ENCODE data around the gene GNB1.
A peak's percentile ranks its signal among the peaks of the same experiment; 100 is the strongest.

The GNB1 gene

GRCh38 chr1:1893997-1894353 lies 3.1 kb upstream of the GNB1 start:
- no peak for TF ChIP-seq CTCF (IDR thresholded peaks at IDR 0.05; ENCODE audit: borderline replicate concordance, control extremely low read depth, extremely low read depth, insufficient read depth, missing control alignments)
- in situ Hi-C loops (cut with MboI; ENCODE audit: low sequenced_read_pairs, unreplicated experiment), result no loop called here
- DNase-seq (ENCODE audit: low spot score), result no peak

DNA sequence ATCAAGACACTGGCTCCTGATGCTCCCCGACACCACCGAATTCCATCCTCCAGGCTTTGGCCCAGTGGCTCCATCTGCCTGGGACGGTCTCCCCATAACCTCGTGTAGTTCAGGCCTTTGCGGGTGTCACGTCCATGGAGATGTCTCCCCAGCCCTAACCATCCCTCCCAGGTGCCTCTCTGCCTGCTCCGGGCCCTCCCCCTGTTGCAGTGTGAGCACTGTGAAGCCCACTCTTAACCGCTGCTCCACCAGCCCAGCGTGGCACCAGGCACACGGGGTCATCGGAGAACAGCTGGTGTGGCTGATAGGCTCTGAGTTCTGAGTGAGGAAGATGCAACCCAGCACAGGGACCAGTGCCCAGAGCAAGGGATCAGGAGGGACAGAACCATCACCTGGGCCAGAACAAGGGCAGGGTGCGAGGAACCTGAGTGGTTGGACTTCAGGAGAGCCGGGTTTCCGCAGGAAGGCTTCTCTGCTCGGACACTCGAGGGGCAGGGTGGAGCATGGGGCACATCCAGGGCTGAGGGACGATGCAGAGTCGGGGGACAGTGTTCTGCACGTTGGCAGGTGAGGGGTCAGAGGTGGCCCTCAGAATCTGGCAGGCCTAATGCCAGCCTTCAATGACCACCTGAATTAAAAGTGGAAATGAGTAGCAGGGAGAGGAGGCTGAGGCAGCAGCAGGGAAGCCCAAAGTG lies 2.6 kb upstream of the GNB1 start:
- no peak for TF ChIP-seq CTCF (IDR thresholded peaks at IDR 0.05; ENCODE audit: borderline replicate concordance, control extremely low read depth, extremely low read depth, insufficient read depth, missing control alignments)
- in situ Hi-C loops (cut with MboI; ENCODE audit: low sequenced_read_pairs, unreplicated experiment), result no loop called here
- no peak for DNase-seq (ENCODE audit: low spot score)

DNA sequence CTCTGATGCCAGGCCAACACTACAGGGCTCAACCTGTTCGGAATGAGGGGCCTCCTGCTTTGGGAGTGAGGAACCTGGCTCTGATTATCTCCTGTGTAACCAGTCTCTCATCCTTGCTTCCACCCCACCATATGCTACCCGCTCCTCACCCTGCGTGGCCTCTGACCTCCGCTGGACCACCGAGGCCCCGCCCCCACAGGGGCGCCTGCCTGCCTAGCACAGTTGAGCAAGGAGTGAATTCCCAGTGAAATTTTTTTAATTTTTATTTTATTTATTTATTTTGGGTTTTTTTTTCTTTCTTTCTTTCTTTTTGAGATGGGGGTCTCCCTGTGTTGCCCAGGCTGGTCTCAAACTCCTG lies 1.9 kb upstream of the GNB1 start:
- no peak for DNase-seq (ENCODE audit: low spot score)
- in situ Hi-C loops (cut with MboI; ENCODE audit: low sequenced_read_pairs, unreplicated experiment), result no loop called here
- TF ChIP-seq CTCF (IDR thresholded peaks at IDR 0.05; ENCODE audit: borderline replicate concordance, control extremely low read depth, extremely low read depth, insufficient read depth, missing control alignments), result no peak

DNA sequence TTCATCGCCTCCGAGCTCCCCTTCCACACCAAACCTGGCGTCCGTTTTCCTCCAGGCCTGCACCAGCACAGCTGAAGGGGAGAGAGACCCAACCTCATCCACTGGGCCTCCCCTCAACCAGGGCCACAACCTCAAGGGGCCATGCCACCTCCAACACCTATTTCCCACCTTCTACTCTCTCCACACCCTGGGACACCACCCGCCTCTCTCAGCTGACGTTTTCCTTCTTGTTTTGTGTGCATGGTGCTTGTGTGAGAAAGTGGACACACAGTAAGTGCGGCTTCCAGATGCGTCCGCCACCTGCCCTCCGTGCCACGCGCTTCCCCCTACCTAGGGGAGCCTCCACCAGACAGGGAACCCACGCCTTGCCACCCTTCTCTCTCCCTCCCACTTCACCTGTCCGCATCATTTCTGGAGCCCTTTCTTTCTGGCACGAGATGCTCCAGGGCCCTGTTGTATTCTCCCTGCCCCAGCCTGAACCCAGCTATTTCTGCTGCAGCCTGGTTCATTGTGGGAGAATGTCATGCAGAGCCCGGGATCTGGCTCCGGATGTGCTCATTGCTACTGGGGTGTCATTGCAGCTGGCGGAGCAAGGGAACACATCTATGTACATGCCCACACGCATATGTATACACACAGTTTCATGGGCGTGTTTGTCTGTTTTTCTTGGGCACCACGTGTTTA lies 1.3 kb upstream of the GNB1 start:
- no peak for TF ChIP-seq CTCF (IDR thresholded peaks at IDR 0.05; ENCODE audit: borderline replicate concordance, control extremely low read depth, extremely low read depth, insufficient read depth, missing control alignments)
- DNase-seq (ENCODE audit: low spot score), result no peak
- in situ Hi-C loops (cut with MboI; ENCODE audit: low sequenced_read_pairs, unreplicated experiment), result no loop called here

GRCh38 chr1:1891349-1892078 lies 627 bp upstream of the GNB1 start:
- DNase-seq (ENCODE audit: low spot score), result peak; percentile 92
- TF ChIP-seq CTCF (IDR thresholded peaks at IDR 0.05; ENCODE audit: borderline replicate concordance, control extremely low read depth, extremely low read depth, insufficient read depth, missing control alignments), result no peak
- in situ Hi-C loops (cut with MboI; ENCODE audit: low sequenced_read_pairs, unreplicated experiment), result no loop called here

DNA sequence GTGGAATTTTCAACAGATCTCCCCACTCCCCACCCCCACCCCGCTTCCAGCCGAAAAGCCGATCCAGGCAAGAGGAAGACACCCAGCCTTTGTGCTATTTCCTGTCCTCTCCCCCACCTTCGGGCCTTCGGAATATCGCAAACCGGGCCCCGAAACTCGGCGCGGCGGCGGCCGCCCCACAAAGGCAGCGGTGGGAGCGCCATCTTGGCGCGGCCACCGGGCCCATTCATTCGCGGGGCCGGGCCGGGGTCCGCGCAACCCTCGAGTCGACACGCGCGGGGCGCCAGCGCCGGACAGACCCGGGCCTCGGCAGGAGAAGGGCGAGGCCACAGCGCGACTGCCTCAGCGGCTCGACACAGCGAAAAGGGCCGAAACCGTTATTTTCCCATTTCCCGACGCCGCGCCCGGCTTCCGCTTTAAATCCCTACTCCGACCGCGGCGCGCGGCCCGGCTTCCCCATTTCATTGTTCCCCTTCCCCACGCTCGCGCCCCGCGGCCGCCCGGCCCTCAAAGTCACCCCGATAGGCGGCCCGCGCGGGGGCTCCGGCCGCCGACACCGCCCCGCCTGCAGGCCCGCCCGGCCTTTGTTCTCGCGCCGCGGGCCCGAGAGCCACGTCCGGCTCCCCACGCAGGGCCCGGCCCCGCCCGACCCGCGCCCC lies 911 bp downstream of the GNB1 start:
- TF ChIP-seq CTCF (IDR thresholded peaks at IDR 0.05; ENCODE audit: borderline replicate concordance, control extremely low read depth, extremely low read depth, insufficient read depth, missing control alignments), result no peak
- in situ Hi-C loops (cut with MboI; ENCODE audit: low sequenced_read_pairs, unreplicated experiment), result no loop called here
- peak; percentile 78 for DNase-seq (ENCODE audit: low spot score)
